ENCODE results near the gene GRP.
A peak's percentile ranks its signal among the peaks of the same experiment; 100 is the strongest.

The GRP gene

GRCh38 chr18:59189746-59190145 lies 30.2 kb upstream of the GRP start:
- no peak for DNase-seq (ENCODE audit: low read depth, low spot score)
- ChIA-PET POLR2A (no interaction called here), CTCF (interaction anchor here (1.1 to 3.1 kb wide), 2 partner anchors 12 to 118 kb away, joined by 3 to 10 read pairs; no protein-coding TSS in a partner anchor)
- no peak for TF ChIP-seq CTCF (IDR thresholded peaks at IDR 0.05; ENCODE audit: insufficient read depth, low read length, missing control alignments)
- no peak overlapping the region for H3K4me3 ChIP-seq (ENCODE audit: low read depth, low read length)

GRCh38 chr18:59196161-59196725 lies 23.7 kb upstream of the GRP start:
- no peak overlapping the region for H3K4me3 ChIP-seq (ENCODE audit: low read depth, low read length)
- no peak for DNase-seq (ENCODE audit: low read depth, low spot score)
- ChIA-PET CTCF (interaction anchor here (0.7 to 1.0 kb wide), 2 partner anchors 22 to 75 kb away, joined by 3 to 4 read pairs; no protein-coding TSS in a partner anchor), POLR2A (interaction anchor here (0.8 kb wide), 1 partner anchor 35 kb away, joined by 4 read pairs; no protein-coding TSS in a partner anchor)
- no peak for TF ChIP-seq CTCF (IDR thresholded peaks at IDR 0.05; ENCODE audit: insufficient read depth, low read length, missing control alignments)

GRCh38 chr18:59197636-59198035 lies 22.3 kb upstream of the GRP start:
- POLR2A ChIA-PET = no interaction called here
- no peak overlapping the region for H3K4me3 ChIP-seq (ENCODE audit: low read depth, low read length)

GRCh38 chr18:59198215-59198614 lies 21.7 kb upstream of the GRP start:
- H3K4me3 ChIP-seq (ENCODE audit: low read depth, low read length) = no peak overlapping the region
- ChIA-PET CTCF (interaction anchor here (1.0 to 1.7 kb wide), 2 partner anchors 18 to 205 kb away, joined by 3 to 4 read pairs; no protein-coding TSS in a partner anchor), POLR2A (no interaction called here)
- TF ChIP-seq CTCF (IDR thresholded peaks at IDR 0.05; ENCODE audit: insufficient read depth, low read length, missing control alignments) = no peak
- DNase-seq (ENCODE audit: low read depth, low spot score) = no peak

More at GRCh38 chr18:59197636-59198035, 22.3 kb upstream of the GRP start:
- no peak for TF ChIP-seq CTCF (IDR thresholded peaks at IDR 0.05; ENCODE audit: insufficient read depth, low read length, missing control alignments)
- no peak for DNase-seq (ENCODE audit: low read depth, low spot score)
- CTCF ChIA-PET = interaction anchor here (1.0 to 1.7 kb wide), 2 partner anchors 18 to 206 kb away, joined by 3 to 4 read pairs; no protein-coding TSS in a partner anchor

- ChIA-PET POLR2A (no interaction called here), CTCF (interaction anchor here (0.9 to 4.3 kb wide), 5 partner anchors 11 to 202 kb away, joined by 3 to 33 read pairs (median 8); no protein-coding TSS in a partner anchor)
- DNase-seq (ENCODE audit: low read depth, low spot score) = no peak
- TF ChIP-seq CTCF (IDR thresholded peaks at IDR 0.05; ENCODE audit: insufficient read depth, low read length, missing control alignments) = peak; percentile 48
- H3K4me3 ChIP-seq (ENCODE audit: low read depth, low read length) = no peak overlapping the region
Measured at GRCh38 chr18:59200787-59201186, 19.2 kb upstream of the GRP start.

- no peak overlapping the region for H3K4me3 ChIP-seq (ENCODE audit: low read depth, low read length)
- TF ChIP-seq CTCF (IDR thresholded peaks at IDR 0.05; ENCODE audit: insufficient read depth, low read length, missing control alignments) = no peak
- DNase-seq (ENCODE audit: low read depth, low spot score) = no peak
- ChIA-PET CTCF (interaction anchor here (0.7 to 4.3 kb wide), 6 partner anchors 13 to 436 kb away, joined by 3 to 33 read pairs (median 6); no protein-coding TSS in a partner anchor), POLR2A (no interaction called here)
Measured at GRCh38 chr18:59202258-59202820, 17.6 kb upstream of the GRP start.

Measured in AG04449 (cell line).